GM12892 (cell line): Measurements from ENCODE around the gene ATPAF2.

Experiments
- DNase-seq: peaks from one replicate; pipeline ENCODE4 v3.0.0; 2011; ENCODE audit not compliant: insufficient read length
- FAIRE-seq: peaks from 2 replicates; lab custom pipeline; 2011; peaks lifted over from hg19 to GRCh38; lab: Jason Lieb, UNC
- POLR2A ChIP-seq: IDR thresholded peaks from 2 replicates; pipeline ENCODE4 v1.6.1; 2011; ENCODE audit warnings: low read depth, low read length, control low read depth
- POLR2AphosphoS5 ChIP-seq: IDR thresholded peaks from 2 replicates; pipeline ENCODE4 v1.6.1; 2011; ENCODE audit warnings: low read depth, low read length, control low read depth
- TAF1 ChIP-seq: IDR thresholded peaks from 2 replicates; pipeline ENCODE4 v1.6.1; 2011; ENCODE audit warnings: low read depth, mild to moderate bottlenecking, control low read depth, low read length, borderline replicate concordance

ATPAF2 gene

GRCh38 chr17:17988427-17988945 is 50.5 kb downstream of the ATPAF2 start:
- TF ChIP-seq TAF1 (no peak), POLR2AphosphoS5 (no peak), POLR2A (no peak)
- DNase-seq: no peak
- no peak for FAIRE-seq

- FAIRE-seq (no peak), DNase-seq (no peak)
- no peak for TF ChIP-seq TAF1
Measured at GRCh38 chr17:17987901-17988300, 51.1 kb downstream of the ATPAF2 start.

- TF ChIP-seq POLR2AphosphoS5: no peak
- TF ChIP-seq TAF1: no peak
- TF ChIP-seq POLR2A: no peak
- no peak for FAIRE-seq
- no peak for DNase-seq
Measured at GRCh38 chr17:17987187-17987896, 51.6 kb downstream of the ATPAF2 start.

- TF ChIP-seq POLR2AphosphoS5: no peak
- TF ChIP-seq POLR2A: no peak
- TF ChIP-seq TAF1: no peak
- FAIRE-seq (no peak), DNase-seq (no peak)
Measured at GRCh38 chr17:17985555-17985954, 53.4 kb downstream of the ATPAF2 start.

- FAIRE-seq: no peak
- TF ChIP-seq TAF1: no peak
- DNase-seq: no peak
Measured at GRCh38 chr17:17985153-17985552, 53.8 kb downstream of the ATPAF2 start.

GRCh38 chr17:17983776-17984175 is 55.2 kb downstream of the ATPAF2 start:
- FAIRE-seq (no peak), DNase-seq (no peak)
- no peak for TF ChIP-seq POLR2AphosphoS5
- TF ChIP-seq TAF1: no peak
- TF ChIP-seq POLR2A: no peak

GRCh38 chr17:17983376-17983775 is 55.6 kb downstream of the ATPAF2 start:
- no peak for FAIRE-seq
- no peak for TF ChIP-seq POLR2AphosphoS5
- TF ChIP-seq POLR2A: no peak
- no peak for TF ChIP-seq TAF1
- no peak for DNase-seq

- FAIRE-seq: no peak
- no peak for DNase-seq
- no peak for TF ChIP-seq POLR2A
- no peak for TF ChIP-seq POLR2AphosphoS5
- no peak for TF ChIP-seq TAF1
Measured at GRCh38 chr17:17982801-17983200, 56.2 kb downstream of the ATPAF2 start.

GRCh38 chr17:17981330-17981729 is 57.6 kb downstream of the ATPAF2 start:
- no peak for DNase-seq
- TF ChIP-seq POLR2AphosphoS5: no peak
- TF ChIP-seq TAF1: no peak
- no peak for TF ChIP-seq POLR2A
- no peak for FAIRE-seq

- no peak for TF ChIP-seq TAF1
- no peak for TF ChIP-seq POLR2A
- no peak for TF ChIP-seq POLR2AphosphoS5
- DNase-seq: no peak
- FAIRE-seq: no peak
Measured at GRCh38 chr17:17979778-17980177, 59.2 kb downstream of the ATPAF2 start.

- DNase-seq (no peak), FAIRE-seq (no peak)
- TF ChIP-seq POLR2AphosphoS5: no peak
- TF ChIP-seq TAF1: no peak
- TF ChIP-seq POLR2A: no peak
Measured at GRCh38 chr17:17978481-17979424, 60.2 kb downstream of the ATPAF2 start.
